Measurements from ENCODE around the gene CNTN4. TPM values are rescaled to one million over a fixed set of nuclear protein-coding genes. Genes with fewer than 3 reads are reported as not detected.

The CNTN4 gene
- total RNA-seq, 6 donors from 2014 or later: 1.0 to 13.5 (median 6.3) TPM

- no peak overlapping the region for H3K27ac ChIP-seq
- no peak for ATAC-seq (ENCODE audit: low FRiP score in 2 of 2)
- peaks cover 0 to 5% (median 0%) of the 10 kb centered on the region in 4 donors for H3K4me1 ChIP-seq
- no peaks in the 10 kb centered on the region for H3K36me3 ChIP-seq
- WGBS, 2 donors: 88 to 92% methylated on average over 4 of the region's 4 CpGs
- no peaks in the 10 kb centered on the region for H3K9me3 ChIP-seq
- no peak for DNase-seq
- H3K27me3 ChIP-seq: no peaks in the 10 kb centered on the region
- H3K4me3 ChIP-seq: no peak overlapping the region
- TF ChIP-seq EP300 (IDR thresholded peaks at IDR 0.05): no peak
- TF ChIP-seq POLR2A (IDR thresholded peaks at IDR 0.05): no peak
- TF ChIP-seq CTCF (IDR thresholded peaks at IDR 0.05): no peak
- no peak for TF ChIP-seq POLR2AphosphoS5 (IDR thresholded peaks at IDR 0.05)
These were observed 968.2 kb downstream of the CNTN4 start for GRCh38 chr3:3066910-3067309.

GRCh38 chr3:3068358-3068881 is 969.8 kb downstream of the CNTN4 start:
- Histone ChIP-seq H3K27ac (no peak overlapping the region), H3K36me3 (no peaks in the 10 kb centered on the region), H3K4me3 (no peak overlapping the region), H3K9me3 (no peaks in the 10 kb centered on the region), H3K27me3 (no peaks in the 10 kb centered on the region), H3K4me1 (peaks cover 0 to 5% (median 0%) of the 10 kb centered on the region in 4 donors)
- DNase-seq: no peak
- ATAC-seq (ENCODE audit: low FRiP score in 2 of 2): no peak
- TF ChIP-seq POLR2A (IDR thresholded peaks at IDR 0.05) (no peak), CTCF (IDR thresholded peaks at IDR 0.05) (no peak), EP300 (IDR thresholded peaks at IDR 0.05) (no peak), POLR2AphosphoS5 (IDR thresholded peaks at IDR 0.05) (no peak)
- 94 to 100% methylated on average over 1 of the region's 1 CpG for WGBS, 2 donors

GRCh38 chr3:3069723-3070122 is 971.1 kb downstream of the CNTN4 start:
- DNase-seq (no peak), ATAC-seq (ENCODE audit: low FRiP score in 2 of 2) (no peak)
- TF ChIP-seq CTCF (IDR thresholded peaks at IDR 0.05) (no peak), POLR2AphosphoS5 (IDR thresholded peaks at IDR 0.05) (no peak), EP300 (IDR thresholded peaks at IDR 0.05) (no peak), POLR2A (IDR thresholded peaks at IDR 0.05) (no peak)
- no peaks in the 10 kb centered on the region for H3K36me3 ChIP-seq
- no peak overlapping the region for H3K27ac ChIP-seq
- no peak overlapping the region for H3K4me3 ChIP-seq
- H3K27me3 ChIP-seq: no peaks in the 10 kb centered on the region
- H3K9me3 ChIP-seq: no peaks in the 10 kb centered on the region
- no peaks in the 10 kb centered on the region for H3K4me1 ChIP-seq
- 70 to 78% methylated on average over 5 of the region's 5 CpGs for WGBS, 2 donors

GRCh38 chr3:3071136-3071535 is 972.5 kb downstream of the CNTN4 start:
- Histone ChIP-seq H3K27me3 (no peaks in the 10 kb centered on the region), H3K27ac (no peak overlapping the region), H3K4me3 (no peak overlapping the region), H3K36me3 (no peaks in the 10 kb centered on the region), H3K9me3 (no peaks in the 10 kb centered on the region), H3K4me1 (no peaks in the 10 kb centered on the region)
- DNase-seq (no peak), ATAC-seq (ENCODE audit: low FRiP score in 2 of 2) (no peak)
- WGBS, 2 donors: 69 to 79% methylated on average over 5 of the region's 5 CpGs
- TF ChIP-seq POLR2AphosphoS5 (IDR thresholded peaks at IDR 0.05) (no peak), POLR2A (IDR thresholded peaks at IDR 0.05) (no peak), CTCF (IDR thresholded peaks at IDR 0.05) (no peak), EP300 (IDR thresholded peaks at IDR 0.05) (no peak)

GRCh38 chr3:3074551-3075257 is 976.0 kb downstream of the CNTN4 start:
- Histone ChIP-seq H3K27ac (no peak overlapping the region), H3K27me3 (no peaks in the 10 kb centered on the region), H3K9me3 (no peaks in the 10 kb centered on the region), H3K4me3 (no peak overlapping the region), H3K36me3 (no peaks in the 10 kb centered on the region), H3K4me1 (no peaks in the 10 kb centered on the region)
- DNase-seq: no peak
- WGBS, 2 donors: 79 to 82% methylated on average over 5 of the region's 5 CpGs
- no peak for ATAC-seq (ENCODE audit: low FRiP score in 2 of 2)
- TF ChIP-seq EP300 (IDR thresholded peaks at IDR 0.05) (no peak), POLR2A (IDR thresholded peaks at IDR 0.05) (no peak), POLR2AphosphoS5 (IDR thresholded peaks at IDR 0.05) (no peak), CTCF (IDR thresholded peaks at IDR 0.05) (no peak)

Data from upper lobe of left lung (tissue), 6 donors.